Cardiac muscle cell (in vitro differentiated cells and primary cell): ENCODE results near the gene ARL3. TPM values are rescaled to one million over a fixed set of nuclear protein-coding genes. Genes with fewer than 3 reads are reported as not detected.

ENCODE experiments used
- DNase-seq, 2 donors: peaks; one replicate each; pipeline versions ENCODE4 v3.0.0 to v3.0.0-alpha.2; 2010 to 2017; ENCODE audit warnings: low read depth in 1 of 2, low spot score in 1 of 2
- H3K27ac ChIP-seq: fragments of 200-600 bp; sonication (generic); 2 replicates; pipeline ENCODE4 v1.5.1; 2016
- H3K27me3 ChIP-seq: fragments of 200-600 bp; sonication (generic); 2 replicates; pipeline ENCODE4 v1.6.0; 2016; ENCODE audit warnings: control low read depth
- H3K36me3 ChIP-seq: fragments of 200-600 bp; sonication (generic); 2 replicates; pipeline ENCODE4 v1.5.1; 2016; ENCODE audit warnings: control low read depth
- H3K4me1 ChIP-seq: fragments of 200-600 bp; sonication (generic); 2 replicates; pipeline ENCODE4 v1.8.1; 2017; ENCODE audit warnings: low read depth, mild to moderate bottlenecking, mixed run types
- H3K4me3 ChIP-seq: fragments of 200-600 bp; sonication (generic); 2 replicates; pipeline ENCODE4 v1.5.1; 2016; ENCODE audit warnings: mild to moderate bottlenecking
- H3K9me3 ChIP-seq: fragments of 200-600 bp; sonication (generic); 2 replicates; pipeline ENCODE4 v1.5.1; 2017; ENCODE audit warnings: low read depth, mild to moderate bottlenecking, control low read depth
- polyA plus RNA-seq: library from polyadenylated mRNA; unstranded; fragments of >200 nt; fragmentation: Nextera tagmentation; extraction: Ambion mirVana; gene quantifications from 2 replicates; pipeline ENCODE4 v1.2.1, GENCODE V29; 2016
- total RNA-seq: library from RNA; depleted of rRNA; stranded (reverse); fragments of >200 nt; gene quantifications from 2 replicates; pipeline ENCODE4 v1.2.3, GENCODE V29; 2016
- TF ChIP-seq, protein P1 (sequence below): IDR thresholded peaks from 2 replicates; pipeline ENCODE4 v1.5.1; 2012; ENCODE audit warnings: low read depth, mild to moderate bottlenecking, low read length

Gene ARL3
- total and polyA plus RNA-seq, 2 experiments from 2014 or later = 16.3 to 47.3 TPM

GRCh38 chr10:102645741-102646609, 68.2 kb downstream of the ARL3 start:
- TF ChIP-seq, protein P1, sequence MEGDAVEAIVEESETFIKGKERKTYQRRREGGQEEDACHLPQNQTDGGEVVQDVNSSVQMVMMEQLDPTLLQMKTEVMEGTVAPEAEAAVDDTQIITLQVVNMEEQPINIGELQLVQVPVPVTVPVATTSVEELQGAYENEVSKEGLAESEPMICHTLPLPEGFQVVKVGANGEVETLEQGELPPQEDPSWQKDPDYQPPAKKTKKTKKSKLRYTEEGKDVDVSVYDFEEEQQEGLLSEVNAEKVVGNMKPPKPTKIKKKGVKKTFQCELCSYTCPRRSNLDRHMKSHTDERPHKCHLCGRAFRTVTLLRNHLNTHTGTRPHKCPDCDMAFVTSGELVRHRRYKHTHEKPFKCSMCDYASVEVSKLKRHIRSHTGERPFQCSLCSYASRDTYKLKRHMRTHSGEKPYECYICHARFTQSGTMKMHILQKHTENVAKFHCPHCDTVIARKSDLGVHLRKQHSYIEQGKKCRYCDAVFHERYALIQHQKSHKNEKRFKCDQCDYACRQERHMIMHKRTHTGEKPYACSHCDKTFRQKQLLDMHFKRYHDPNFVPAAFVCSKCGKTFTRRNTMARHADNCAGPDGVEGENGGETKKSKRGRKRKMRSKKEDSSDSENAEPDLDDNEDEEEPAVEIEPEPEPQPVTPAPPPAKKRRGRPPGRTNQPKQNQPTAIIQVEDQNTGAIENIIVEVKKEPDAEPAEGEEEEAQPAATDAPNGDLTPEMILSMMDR = no peak
- Histone ChIP-seq H3K9me3 (no peaks in the 10 kb centered on the region), H3K4me1 (peaks cover 33% of the 10 kb centered on the region), H3K27me3 (no peaks in the 10 kb centered on the region), H3K27ac (peak overlapping the region; percentile 96), H3K36me3 (no peaks in the 10 kb centered on the region), H3K4me3 (peak overlapping the region; percentile 74)
- peak; percentile 68 to 97 for DNase-seq

DNA sequence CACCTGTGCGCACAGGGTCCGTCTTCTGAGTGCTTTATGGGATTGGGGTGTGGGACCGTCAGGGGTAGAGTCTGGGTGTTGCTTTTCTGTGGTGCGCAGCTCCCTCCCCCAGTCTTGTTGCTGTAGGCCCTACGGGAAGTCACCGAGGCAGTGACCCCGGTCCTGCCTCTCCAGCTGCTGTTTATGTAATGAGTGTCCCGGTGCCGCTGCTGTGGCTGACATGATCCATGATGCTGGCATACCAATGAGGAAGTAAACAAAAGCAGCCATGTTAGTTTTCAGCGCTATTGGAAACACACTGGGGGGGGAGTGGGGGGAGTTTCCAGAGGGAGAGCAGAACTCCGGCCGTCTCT, 68.8 kb downstream of the ARL3 start:
- H3K9me3 ChIP-seq = no peaks in the 10 kb centered on the region
- DNase-seq = peak in 1 of 2 donors; percentile 68
- no peaks in the 10 kb centered on the region for H3K36me3 ChIP-seq
- no peaks in the 10 kb centered on the region for H3K27me3 ChIP-seq
- H3K4me1 ChIP-seq = peaks cover 31% of the 10 kb centered on the region
- peak overlapping the region; percentile 74 for H3K4me3 ChIP-seq
- H3K27ac ChIP-seq = peak overlapping the region; percentile 96
- TF ChIP-seq, protein P1 = no peak

GRCh38 chr10:102644646-102645387, 69.4 kb downstream of the ARL3 start:
- H3K27me3 ChIP-seq = no peaks in the 10 kb centered on the region
- TF ChIP-seq, protein P1 = peak; percentile 58
- peak overlapping the region; percentile 96 for H3K27ac ChIP-seq

GRCh38 chr10:102644066-102644645, 70.0 kb downstream of the ARL3 start, which contains the start of gene TRIM8:
Gene TRIM8, plus strand, starts transcription at chr10:102644479. Its CDS starts 139 bp downstream, at chr10:102644618.
- Histone ChIP-seq H3K4me1 (peaks cover 20% of the 10 kb centered on the region), H3K27ac (peak within 1 kb of the TSS; percentile 96), H3K4me3 (peak within 1 kb of the TSS; percentile 74), H3K36me3 (no peaks in the 10 kb centered on the region), H3K27me3 (no peaks in the 10 kb centered on the region), H3K9me3 (no peaks in the 10 kb centered on the region)
- TF ChIP-seq, protein P1 = no peak
- peak; percentile 50 to 62 for DNase-seq

More at GRCh38 chr10:102644646-102645387, 69.4 kb downstream of the ARL3 start:
- H3K4me1 ChIP-seq = peaks cover 26% of the 10 kb centered on the region
- H3K9me3 ChIP-seq = no peaks in the 10 kb centered on the region
- peak; percentile 75 to 85 for DNase-seq
- peak overlapping the region; percentile 74 for H3K4me3 ChIP-seq
- no peaks in the 10 kb centered on the region for H3K36me3 ChIP-seq

DNA sequence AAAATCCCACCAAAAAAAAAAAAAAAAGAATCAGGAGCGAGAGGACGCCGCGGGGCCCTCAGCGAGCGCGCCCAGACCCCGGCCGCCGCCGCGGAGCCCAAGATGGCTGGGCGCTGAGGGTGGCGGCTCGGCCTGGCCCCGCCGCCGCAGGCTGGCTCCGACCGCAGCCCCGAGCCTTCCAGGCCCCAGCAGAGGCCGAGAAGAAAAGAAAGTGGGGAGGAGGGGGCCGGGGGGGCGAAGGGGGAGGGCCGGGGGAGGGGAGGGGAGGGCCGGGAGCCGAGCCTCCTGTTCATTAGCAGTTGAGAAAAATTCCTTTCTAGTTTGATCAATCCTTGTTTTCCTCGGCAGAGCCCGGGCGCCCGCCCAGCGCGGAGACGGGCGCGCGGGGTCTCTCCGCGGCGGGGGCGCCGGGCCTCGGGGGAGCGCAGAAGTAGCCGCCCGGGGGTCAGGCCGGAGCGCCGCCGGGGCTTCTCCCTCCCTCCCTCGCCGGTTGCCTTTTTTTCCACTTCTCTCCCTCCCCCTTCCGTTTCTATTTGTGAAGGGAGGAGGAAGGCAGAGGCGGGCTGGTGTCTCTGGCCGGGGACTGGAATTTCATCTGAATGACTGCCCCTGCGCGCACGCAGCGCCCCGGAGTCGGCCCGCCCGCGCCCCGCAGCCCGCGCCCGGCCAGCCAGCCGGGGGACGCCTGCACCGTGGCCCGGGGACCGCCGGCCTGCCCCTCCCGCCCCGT, 70.7 kb downstream of the ARL3 start:
- DNase-seq = peak; percentile 75 to 88
- TF ChIP-seq, protein P1 = no peak
- Histone ChIP-seq H3K4me1 (peaks cover 13% of the 10 kb centered on the region), H3K27ac (peak overlapping the region; percentile 96), H3K36me3 (no peaks in the 10 kb centered on the region), H3K27me3 (no peaks in the 10 kb centered on the region), H3K4me3 (peak overlapping the region; percentile 74), H3K9me3 (no peaks in the 10 kb centered on the region)
